ENCODE data around the gene PUSL1.

The PUSL1 gene

DNA sequence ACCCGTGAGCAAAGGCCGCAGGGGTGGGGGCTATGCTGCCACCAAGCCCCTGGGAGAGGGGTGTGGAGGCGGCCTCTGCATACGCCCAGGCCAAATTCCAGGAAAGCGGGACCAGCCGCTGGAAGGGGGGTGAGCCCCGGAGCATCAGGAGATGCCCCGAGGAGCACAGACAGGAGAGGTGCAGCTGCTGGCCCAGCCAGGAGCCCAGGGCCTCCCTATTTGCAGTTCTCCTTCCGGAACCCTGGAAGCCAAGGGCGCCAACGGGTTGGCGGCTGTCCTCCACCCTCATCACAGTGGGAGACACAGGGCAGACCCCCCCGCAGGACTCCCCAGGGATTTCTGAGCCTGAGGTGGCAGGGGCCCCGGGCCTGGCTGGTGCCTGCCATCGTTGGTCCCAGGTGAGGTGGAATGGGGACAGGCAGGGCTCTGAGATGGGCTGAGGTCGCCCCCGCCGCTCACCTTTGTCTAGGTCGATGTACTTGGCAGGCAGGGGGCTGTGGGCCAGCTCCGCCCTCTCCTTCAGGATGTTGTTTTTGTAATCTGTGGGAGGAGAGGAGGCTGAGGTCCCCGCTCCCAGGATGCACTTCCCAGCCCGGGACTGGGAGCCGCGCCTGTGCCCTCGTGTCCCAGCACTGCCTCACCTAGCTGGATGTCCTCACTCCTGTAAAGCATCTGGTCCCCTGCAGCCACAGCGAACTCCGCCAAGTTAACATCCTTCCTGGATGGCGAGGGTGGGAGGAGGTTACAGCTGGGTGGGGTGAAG, 45.2 kb downstream of the PUSL1 start:
- DNase-seq (ENCODE audit: low read depth in 3 of 3): no peak

DNA sequence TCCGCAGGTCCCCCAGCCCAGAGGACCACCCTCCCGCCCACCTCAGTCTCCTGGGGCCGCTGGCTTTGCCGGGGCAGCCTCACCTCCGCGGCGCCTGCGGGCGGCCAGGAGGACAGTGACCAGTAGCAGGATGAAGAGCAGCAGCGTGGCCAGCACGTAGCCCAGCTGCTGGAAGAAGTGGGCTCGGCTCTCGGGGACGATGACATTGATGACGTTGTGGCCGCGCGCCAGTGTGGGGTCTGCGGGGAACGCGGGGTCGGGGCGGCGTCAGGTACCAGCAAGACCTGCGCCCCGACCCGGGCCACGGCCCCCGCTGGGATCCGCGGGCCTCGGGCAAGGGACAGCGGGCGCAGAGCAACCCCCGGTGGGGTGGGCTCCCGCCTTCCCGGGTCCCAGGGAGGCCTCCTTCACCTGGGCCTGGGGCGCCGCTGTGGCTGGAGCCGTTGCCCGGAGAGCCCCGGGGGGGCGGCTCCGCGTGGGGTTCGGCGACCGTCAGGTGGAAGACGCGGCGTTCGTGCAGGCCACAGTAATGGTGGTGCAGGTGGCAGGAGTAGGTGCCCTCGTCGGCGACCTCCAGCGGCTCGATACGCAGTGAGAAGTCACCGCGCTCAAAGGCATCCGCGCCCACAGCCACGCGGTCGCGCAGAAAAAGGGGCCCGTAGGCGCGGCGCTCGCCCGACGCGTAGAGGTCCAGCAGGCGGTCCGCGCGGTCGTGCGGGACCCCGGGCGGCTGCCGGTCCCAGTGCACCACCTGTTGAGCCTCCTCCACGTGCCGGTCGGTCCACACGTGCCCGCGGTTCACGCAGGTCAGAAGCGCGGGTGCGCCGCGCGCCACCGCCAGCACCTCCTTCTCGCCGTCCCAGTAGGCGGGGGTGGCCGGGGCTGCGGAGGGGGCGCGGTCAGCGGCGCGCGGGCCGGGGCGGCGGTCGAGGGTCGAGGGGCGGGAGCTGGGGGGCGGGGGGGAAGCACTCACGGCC, 46.2 kb downstream of the PUSL1 start:
- DNase-seq (ENCODE audit: low read depth in 3 of 3): no peak

DNA sequence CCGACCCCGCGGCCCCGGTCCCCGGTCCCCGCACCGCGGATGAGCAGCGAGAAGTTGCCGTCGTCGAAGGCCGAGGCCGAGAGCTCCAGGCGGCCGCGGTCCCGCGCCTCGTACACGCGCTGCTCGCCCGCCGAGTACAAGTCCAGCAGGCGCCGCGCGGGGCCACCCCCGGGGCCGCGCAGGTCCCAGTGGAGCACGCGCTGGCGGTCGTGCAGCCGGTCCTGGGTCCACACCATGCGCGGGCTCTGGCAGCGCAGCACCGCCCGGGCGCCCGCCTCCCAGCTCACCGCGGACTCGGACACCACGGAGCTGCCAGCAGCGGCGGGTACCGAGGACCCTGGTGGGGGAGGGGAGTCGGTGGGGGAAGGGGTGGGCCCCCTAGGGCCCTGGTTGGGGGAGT, 47.0 kb downstream of the PUSL1 start:
- DNase-seq (ENCODE audit: low read depth in 3 of 3): no peak

DNA sequence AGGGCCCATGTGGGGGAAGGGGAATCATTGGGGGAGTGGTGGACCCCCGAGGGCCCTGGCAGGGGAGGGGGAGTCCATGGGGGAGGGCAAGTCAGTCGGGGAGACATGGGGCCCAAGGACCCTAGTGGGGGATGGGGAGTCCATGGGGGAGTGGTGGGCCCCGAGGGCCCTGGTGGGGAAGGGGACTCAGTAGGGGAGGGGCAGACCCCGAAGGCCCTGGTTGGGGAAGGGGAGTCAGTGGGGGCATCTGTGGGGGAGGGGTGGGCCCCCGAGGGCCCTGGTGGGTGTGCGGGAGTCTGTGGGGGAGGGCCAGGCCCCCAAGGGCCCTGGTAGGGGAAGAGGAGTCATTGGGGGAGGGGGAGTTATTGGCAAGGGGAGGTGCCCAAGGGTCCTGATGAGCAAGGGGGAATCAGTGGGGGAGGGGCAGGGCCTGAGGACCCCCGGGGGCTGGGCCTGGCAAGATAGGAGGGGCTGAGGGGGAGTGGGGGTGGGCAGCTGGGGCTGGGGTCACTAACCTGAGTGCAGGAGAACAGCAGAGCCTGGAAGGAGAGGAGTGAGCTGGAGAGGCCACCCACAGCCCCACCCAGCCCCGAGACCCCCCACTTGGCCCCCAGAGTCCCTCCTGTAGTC, 47.9 kb downstream of the PUSL1 start:
- no peak for DNase-seq (ENCODE audit: low read depth in 3 of 3)

DNA sequence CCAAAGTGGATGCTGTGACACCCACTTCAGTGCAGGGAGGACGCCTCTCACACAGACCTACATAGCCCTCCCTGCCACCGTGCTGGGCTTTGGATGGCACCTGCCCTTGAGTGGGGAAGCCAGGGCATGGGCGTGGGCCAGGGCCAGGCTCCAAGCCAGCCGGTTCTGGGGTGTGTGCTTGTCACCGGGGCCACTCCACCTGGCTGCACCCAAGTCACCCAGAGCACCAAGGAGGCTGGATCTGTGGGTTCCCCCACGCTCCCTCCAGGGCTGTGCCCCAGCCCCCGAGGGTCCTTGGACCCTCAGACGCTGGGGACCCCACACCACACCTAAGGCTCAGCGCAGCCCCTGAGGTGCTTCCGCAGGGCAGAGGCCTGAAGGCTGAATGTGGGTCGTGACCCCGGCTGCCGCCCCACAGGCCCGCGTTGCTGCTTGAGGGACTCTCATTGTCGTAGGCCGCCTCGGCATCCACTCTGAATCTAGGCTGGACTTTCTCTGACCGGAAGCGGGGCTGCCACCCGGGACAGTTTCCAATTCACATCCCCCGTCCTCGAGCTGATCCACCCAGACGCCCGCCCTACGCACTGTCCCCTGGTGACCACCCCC, 48.5 kb downstream of the PUSL1 start:
- no peak for DNase-seq (ENCODE audit: low read depth in 3 of 3)

DNA sequence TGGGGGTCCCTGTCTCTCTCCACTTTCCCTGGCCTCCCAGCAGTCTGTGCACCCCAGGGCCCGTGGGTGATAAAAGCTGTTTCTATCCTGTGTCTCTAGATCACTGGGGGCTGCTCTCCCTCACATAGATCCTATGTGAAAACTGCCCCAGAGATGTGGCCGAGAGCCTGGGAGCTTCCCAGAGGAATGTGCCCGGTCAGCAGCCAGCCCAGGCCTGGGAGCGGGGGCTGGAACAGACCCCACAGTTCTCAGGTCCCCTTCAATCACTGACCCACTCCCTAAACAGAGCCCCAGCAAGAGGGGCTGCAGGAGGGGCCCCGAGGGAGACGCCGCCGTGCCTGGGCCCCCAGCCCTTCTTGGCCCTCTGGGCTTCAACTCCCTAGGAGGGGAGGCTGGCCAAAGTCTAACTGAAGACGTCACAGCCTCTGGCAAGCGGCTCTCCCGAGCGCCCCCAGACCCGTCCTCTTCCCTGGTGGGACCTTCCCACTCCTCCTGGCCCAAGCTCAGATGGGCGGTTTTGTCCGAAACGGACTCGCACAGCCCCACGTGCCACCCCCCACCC, 49.6 kb downstream of the PUSL1 start:
- DNase-seq (ENCODE audit: low read depth in 3 of 3): no peak

DNA sequence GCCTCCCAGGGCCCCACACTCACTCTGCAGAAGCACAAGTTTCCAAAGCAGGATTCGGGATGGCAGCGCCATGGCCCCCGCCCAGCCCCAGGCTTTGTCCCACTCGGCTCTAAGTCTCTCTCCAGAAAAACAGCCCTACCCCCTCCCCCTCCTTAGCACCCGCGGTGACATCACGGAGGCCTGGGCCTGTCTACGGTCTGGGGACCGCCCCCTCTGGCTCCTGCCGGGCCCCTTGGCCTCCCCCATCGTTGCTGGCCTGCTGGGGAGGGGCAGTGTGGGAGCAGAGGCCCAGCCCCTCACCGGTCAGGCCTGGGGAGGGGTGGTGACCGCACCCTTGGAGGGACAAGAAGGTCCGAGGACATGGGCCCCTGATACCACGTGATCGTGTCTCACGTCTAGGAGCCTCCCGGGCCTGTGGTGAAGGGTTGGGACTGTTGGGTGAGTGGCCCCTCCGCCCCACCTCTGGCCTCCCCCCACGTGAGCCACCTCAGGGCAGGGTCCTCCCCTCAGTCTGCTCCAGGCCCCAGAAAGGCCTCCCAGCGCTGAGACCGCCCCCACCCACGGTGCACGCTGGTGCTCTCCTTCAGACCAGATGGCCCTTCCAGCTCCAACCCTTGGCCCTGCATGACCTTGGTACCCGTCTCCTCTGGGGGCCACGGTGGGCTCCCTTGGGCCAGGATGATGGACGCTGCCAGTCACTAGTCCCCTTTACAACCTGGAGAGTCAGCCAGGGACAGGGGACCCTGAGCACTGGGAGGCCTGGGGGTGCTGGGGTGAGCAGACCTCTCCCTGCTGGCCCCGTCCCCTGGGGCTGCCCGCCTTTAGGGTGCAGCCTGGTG, 50.3 kb downstream of the PUSL1 start, which contains the start of gene MXRA8:
MXRA8 (minus strand) TSS at position 123 of the 839 bp plus-strand sequence; CDS start at position 72, 51 bp downstream.
- DNase-seq (ENCODE audit: low read depth in 3 of 3): no peak

DNA sequence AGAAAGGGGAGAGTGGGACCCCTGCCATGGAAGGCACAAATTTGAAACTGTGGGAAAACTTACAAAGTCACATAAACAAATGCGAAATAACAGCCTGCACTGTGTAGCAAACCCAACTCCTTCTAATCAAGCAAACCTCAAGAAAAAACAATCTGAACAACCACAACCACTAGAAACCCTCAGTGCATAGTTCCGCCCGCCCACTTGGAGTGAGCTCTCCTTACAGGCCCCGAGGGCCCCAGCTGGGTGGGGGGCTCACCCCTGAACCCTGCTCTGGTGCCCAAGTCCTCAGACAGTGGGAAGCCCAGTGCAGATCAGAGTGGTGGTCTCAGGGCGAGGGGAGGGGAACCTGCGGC, 50.9 kb downstream of the PUSL1 start:
- no peak for DNase-seq (ENCODE audit: low read depth in 3 of 3)

DNA sequence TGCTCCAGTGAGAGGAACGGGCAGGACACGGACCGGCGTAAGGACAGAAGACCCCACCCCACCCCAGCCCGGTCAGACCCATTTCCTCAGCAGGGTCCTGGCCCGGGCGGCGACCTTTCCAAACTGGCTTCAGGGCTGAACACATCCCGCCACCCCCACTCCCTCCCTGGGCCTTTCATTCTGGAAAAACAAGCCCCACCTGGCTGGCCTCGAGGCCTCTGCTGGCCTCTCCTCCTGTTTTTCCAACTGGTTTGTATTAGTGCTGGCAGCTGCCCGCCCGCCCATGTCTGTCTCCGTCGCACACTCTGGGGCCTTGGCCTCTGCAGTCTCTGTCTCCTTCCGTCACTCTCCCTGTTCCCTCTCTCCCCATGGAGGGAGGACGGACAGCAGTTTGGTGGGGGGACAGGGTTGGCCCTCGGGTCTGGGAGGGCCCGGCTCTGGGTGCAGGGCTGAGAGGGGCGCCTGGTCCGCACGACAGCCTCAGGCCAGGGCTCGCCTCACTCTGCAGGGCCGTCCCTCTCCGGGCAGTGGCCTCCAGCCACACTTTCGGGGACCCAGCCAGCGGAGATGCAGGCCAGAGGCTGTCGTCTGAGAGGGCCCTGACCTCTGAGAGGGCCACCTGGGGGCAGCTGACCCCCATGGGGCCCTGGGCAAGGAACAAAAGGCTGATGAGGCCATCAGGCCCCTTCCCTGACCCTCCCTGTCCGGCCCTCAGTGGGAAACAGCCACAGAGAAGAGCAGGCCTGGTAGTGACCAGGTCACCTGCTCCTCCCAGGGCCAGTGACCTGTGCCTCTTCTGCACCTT, 51.5 kb downstream of the PUSL1 start:
- no peak for DNase-seq (ENCODE audit: low read depth in 3 of 3)

DNA sequence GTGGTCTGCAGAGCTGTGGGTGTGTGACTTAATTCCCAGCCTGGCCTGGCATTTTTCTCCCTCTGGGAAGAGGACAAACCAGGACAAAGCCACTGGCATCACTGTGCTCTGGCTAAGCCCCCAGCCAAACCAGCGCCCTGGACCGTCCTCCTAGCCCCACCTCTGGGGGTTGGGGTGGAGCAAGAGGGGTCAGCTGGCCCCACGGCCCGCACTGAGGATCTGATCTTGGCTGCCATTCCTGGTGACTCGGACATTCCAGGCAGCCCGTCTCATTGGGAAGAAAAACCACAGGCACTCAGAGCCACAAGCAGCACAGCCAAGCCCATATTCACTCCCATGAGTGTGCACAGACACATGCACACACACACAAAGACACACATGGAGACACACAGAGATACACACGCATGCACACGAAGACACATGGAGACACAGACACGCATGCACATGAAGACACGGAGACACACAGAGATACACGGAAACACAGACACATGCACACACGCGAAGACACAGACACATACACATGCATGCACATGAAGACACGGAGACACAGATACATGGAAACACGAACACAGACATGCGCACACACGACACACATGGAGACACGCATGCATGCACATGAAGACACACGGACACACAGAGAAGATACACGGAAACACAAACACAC, 52.2 kb downstream of the PUSL1 start:
- DNase-seq (ENCODE audit: low read depth in 3 of 3): no peak

Data from stimulated activated CD4-positive, alpha-beta T cell treated with anti-CD3 and anti-CD28 coated beads, TNF-alpha, amount 100 ng/mL, for 4 hours (primary cell).